CD8-positive, alpha-beta memory T cell (primary cell): ENCODE measurements around the gene POU2AF1. TPM values are rescaled to one million over a fixed set of nuclear protein-coding genes. Genes with fewer than 3 reads are reported as not detected.

Source experiments
- CTCF ChIA-PET: fragments of 350-600 bp; sonication (Branson Sonifier 250); formaldehyde crosslinking; loops from one replicate; lab custom pipeline; 2021; ENCODE audit warnings: antibody characterized with exemption; lab: Charles Lee
- POLR2A ChIA-PET: fragments of 350-600 bp; sonication (Branson Sonifier 250); formaldehyde crosslinking; loops from one replicate; lab custom pipeline; 2021; ENCODE audit warnings: antibody characterized with exemption; lab: Charles Lee
- DNase-seq, 5 donors: peaks; one replicate each; pipeline versions ENCODE4 v3.0.0 to v3.0.0-alpha.2; 2020 to 2022; ENCODE audit warnings: mixed read lengths in 1 of 5
- H3K27ac ChIP-seq: one replicate; pipeline ENCODE4 v1.7.0; 2013; ENCODE audit warnings: low read depth, mild to moderate bottlenecking, low read length, moderate library complexity
- H3K27me3 ChIP-seq: 2 replicates; pipeline ENCODE4 v1.7.0; 2013; ENCODE audit warnings: low read length, mild to moderate bottlenecking; ENCODE audit not compliant: insufficient read depth, poor library complexity, severe bottlenecking
- H3K36me3 ChIP-seq: 2 replicates; pipeline ENCODE4 v1.7.0; 2013; ENCODE audit warnings: mild to moderate bottlenecking, low read length, moderate library complexity; ENCODE audit not compliant: insufficient read depth
- H3K4me1 ChIP-seq: 2 replicates; pipeline ENCODE4 v1.7.0; 2013; ENCODE audit warnings: mild to moderate bottlenecking, low read length, moderate library complexity; ENCODE audit not compliant: insufficient read depth
- H3K4me3 ChIP-seq: 2 replicates; pipeline ENCODE4 v1.7.0; 2013; ENCODE audit warnings: mild to moderate bottlenecking, low read length
- H3K9me3 ChIP-seq: 2 replicates; pipeline ENCODE4 v1.7.0; 2013; ENCODE audit warnings: mild to moderate bottlenecking, low read length
- H3K27ac Mint-ChIP-seq, 8 donors: one replicate each; pipeline ENCODE4 v1.8.0; 2020 to 2021; ENCODE audit warnings: mixed read lengths in 8 of 8, mild to moderate bottlenecking in 6 of 8, inconsistent platforms in 3 of 8, moderate library complexity in 3 of 8
- H3K27me3 Mint-ChIP-seq, 2 donors: one replicate each; pipeline ENCODE4 v1.8.0; 2020 to 2021; ENCODE audit warnings: mixed read lengths in 2 of 2, mild to moderate bottlenecking in 1 of 2, moderate library complexity in 1 of 2
- H3K36me3 Mint-ChIP-seq, 3 donors: one replicate each; pipeline ENCODE4 v1.8.0; 2020 to 2021; ENCODE audit warnings: mixed read lengths in 3 of 3, inconsistent platforms in 1 of 3, mild to moderate bottlenecking in 1 of 3
- H3K4me1 Mint-ChIP-seq, 3 donors: one replicate each; pipeline ENCODE4 v1.8.0; 2020 to 2021; ENCODE audit warnings: mixed read lengths in 3 of 3, inconsistent platforms in 1 of 3, mild to moderate bottlenecking in 1 of 3
- H3K4me3 Mint-ChIP-seq, 7 donors: one replicate each; pipeline ENCODE4 v1.8.0; 2020 to 2021; ENCODE audit warnings: mixed read lengths in 7 of 7, mild to moderate bottlenecking in 6 of 7, moderate library complexity in 4 of 7, inconsistent platforms in 2 of 7
- H3K9me3 Mint-ChIP-seq, 5 donors: one replicate each; pipeline ENCODE4 v1.8.0; 2020 to 2022; ENCODE audit warnings: mixed read lengths in 5 of 5, mild to moderate bottlenecking in 3 of 5, moderate library complexity in 2 of 5, inconsistent platforms in 1 of 5
- polyA plus RNA-seq: library from polyadenylated mRNA; unstranded; fragments of 300-500 nt; fragmentation: Illumina TruSeq; gene quantifications from one replicate; pipeline ENCODE4 v1.2.3, GENCODE V29; 2021
- total RNA-seq, 2 experiments: library from RNA; stranded (reverse); gene quantifications; one replicate each; pipeline ENCODE4 v1.2.3, GENCODE V29; 2021

The POU2AF1 gene
- total and polyA plus RNA-seq, 3 experiments from 2014 or later = 1.5 to 2.3 TPM; not detected in 1

DNA sequence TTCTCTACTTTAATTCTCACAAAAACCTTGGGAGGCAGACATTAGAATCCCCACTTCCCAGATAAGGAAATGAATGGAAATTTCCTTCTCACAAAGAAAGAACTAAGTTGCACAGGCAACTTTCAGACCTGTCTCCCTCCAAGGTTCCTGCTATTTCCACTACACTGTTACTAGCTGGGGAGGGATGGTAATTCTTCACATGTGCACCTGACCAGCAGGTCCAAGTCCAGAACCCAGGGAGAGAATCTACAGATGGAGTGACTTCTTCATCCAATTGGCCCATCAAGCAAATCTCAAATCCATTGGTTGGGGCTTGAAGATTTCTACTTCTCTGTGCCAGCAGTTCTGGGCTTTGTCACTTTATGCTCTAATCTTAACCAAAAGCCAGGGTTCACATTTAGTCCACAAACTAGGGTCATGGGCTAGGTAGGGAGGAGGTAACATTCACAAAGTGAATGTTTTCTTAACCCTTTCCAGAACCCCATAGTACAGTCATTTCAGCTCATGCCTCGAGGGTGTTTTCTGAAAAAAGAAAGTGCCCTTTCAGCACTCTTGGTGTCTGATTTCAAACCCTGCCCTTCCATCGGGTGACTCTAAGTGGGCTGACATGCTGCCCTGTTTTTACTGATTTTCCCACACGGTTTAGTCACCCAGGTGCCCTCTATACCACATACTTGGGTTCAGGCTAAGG lies 2.7 kb downstream of the POU2AF1 start:
- POLR2A ChIA-PET = no interaction called here
- Mint-ChIP-seq H3K4me1 (peaks cover 15 to 22% (median 20%) of the 10 kb centered on the region in 3 donors), H3K36me3 (no peaks in the 10 kb centered on the region), H3K9me3 (peaks cover 0 to 2% (median 0%) of the 10 kb centered on the region in 5 donors), H3K27ac (no peak overlapping the region), H3K27me3 (peaks cover 4 to 7% of the 10 kb centered on the region in 2 donors), H3K4me3 (no peak overlapping the region)
- Histone ChIP-seq H3K27ac (no peak overlapping the region), H3K36me3 (no peaks in the 10 kb centered on the region), H3K4me3 (no peak overlapping the region), H3K9me3 (no peaks in the 10 kb centered on the region), H3K4me1 (peaks cover 18% of the 10 kb centered on the region), H3K27me3 (no peaks in the 10 kb centered on the region)
- CTCF ChIA-PET = interaction anchor here (1.5 kb wide), 1 partner anchor 20 kb away, joined by 4 read pairs; no protein-coding TSS in a partner anchor
- no peak for DNase-seq

- peaks cover 0 to 2% (median 0%) of the 10 kb centered on the region in 3 donors for H3K36me3 Mint-ChIP-seq
- Histone ChIP-seq H3K9me3 (no peaks in the 10 kb centered on the region), H3K27me3 (no peaks in the 10 kb centered on the region), H3K4me3 (no peak overlapping the region), H3K36me3 (no peaks in the 10 kb centered on the region), H3K4me1 (peaks cover 5% of the 10 kb centered on the region), H3K27ac (no peak overlapping the region)
- H3K9me3 Mint-ChIP-seq = no peaks in the 10 kb centered on the region
- no peak for DNase-seq
- no peak overlapping the region for H3K27ac Mint-ChIP-seq
- no peak overlapping the region for H3K4me3 Mint-ChIP-seq
- peaks cover 3 to 5% (median 4%) of the 10 kb centered on the region in 3 donors for H3K4me1 Mint-ChIP-seq
- H3K27me3 Mint-ChIP-seq = peaks cover 2 to 5% of the 10 kb centered on the region in 2 donors
- POLR2A ChIA-PET = no interaction called here
- CTCF ChIA-PET = no interaction called here
These were observed 5.5 kb downstream of the POU2AF1 start for GRCh38 chr11:111373590-111373989.

- Histone ChIP-seq H3K9me3 (no peaks in the 10 kb centered on the region), H3K36me3 (no peaks in the 10 kb centered on the region), H3K4me1 (no peaks in the 10 kb centered on the region), H3K4me3 (no peak overlapping the region), H3K27ac (no peak overlapping the region), H3K27me3 (no peaks in the 10 kb centered on the region)
- Mint-ChIP-seq H3K4me3 (no peak overlapping the region), H3K36me3 (peaks cover 0 to 2% (median 0%) of the 10 kb centered on the region in 3 donors), H3K4me1 (no peaks in the 10 kb centered on the region), H3K27me3 (peaks cover 2 to 5% of the 10 kb centered on the region in 2 donors), H3K27ac (no peak overlapping the region), H3K9me3 (no peaks in the 10 kb centered on the region)
- POLR2A ChIA-PET = no interaction called here
- CTCF ChIA-PET = no interaction called here
- DNase-seq = no peak
These were observed 6.5 kb downstream of the POU2AF1 start for GRCh38 chr11:111372538-111372937.

DNA sequence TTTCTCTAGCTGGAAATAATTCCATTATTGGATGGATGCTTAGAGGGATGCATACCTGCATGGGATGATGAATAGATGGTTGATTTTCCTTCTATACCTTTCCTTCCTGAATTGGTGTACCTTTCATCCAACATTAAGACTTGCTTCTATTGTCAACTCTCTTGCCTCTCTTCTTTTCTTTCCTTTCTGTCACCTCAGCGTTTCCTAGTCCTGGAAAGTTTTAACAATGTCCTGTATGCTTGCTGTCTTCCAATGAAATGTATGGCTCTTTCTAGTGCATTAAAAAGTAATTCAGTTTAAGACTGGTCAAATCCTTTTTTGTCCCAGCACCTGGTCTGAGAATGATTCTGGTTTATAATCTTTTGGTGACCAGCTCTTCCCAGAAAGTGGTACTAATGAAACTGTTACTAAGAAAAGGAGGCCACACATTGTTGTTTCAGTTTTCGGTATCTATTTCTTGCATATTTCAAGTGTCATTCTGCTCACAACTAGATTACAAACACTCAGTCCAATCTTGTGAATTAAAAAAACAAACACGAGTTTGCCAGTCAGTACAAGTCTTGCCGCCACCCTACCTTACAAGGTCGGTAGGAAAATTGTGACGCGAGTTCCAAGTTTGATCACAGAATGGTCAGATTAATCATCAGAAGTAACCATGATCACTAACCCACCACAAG lies 8.0 kb downstream of the POU2AF1 start:
- peaks cover 0 to 2% (median 0%) of the 10 kb centered on the region in 3 donors for H3K36me3 Mint-ChIP-seq
- H3K27me3 Mint-ChIP-seq = peaks cover 4 to 5% of the 10 kb centered on the region in 2 donors
- ChIA-PET CTCF (no interaction called here), POLR2A (no interaction called here)
- Histone ChIP-seq H3K9me3 (no peaks in the 10 kb centered on the region), H3K4me1 (no peaks in the 10 kb centered on the region), H3K27ac (no peak overlapping the region), H3K4me3 (no peak overlapping the region), H3K36me3 (no peaks in the 10 kb centered on the region), H3K27me3 (no peaks in the 10 kb centered on the region)
- no peak overlapping the region for H3K4me3 Mint-ChIP-seq
- no peak overlapping the region for H3K27ac Mint-ChIP-seq
- DNase-seq = no peak
- no peaks in the 10 kb centered on the region for H3K4me1 Mint-ChIP-seq
- no peaks in the 10 kb centered on the region for H3K9me3 Mint-ChIP-seq

- Mint-ChIP-seq H3K36me3 (peaks cover 0 to 2% (median 0%) of the 10 kb centered on the region in 3 donors), H3K9me3 (no peaks in the 10 kb centered on the region), H3K27ac (no peak overlapping the region), H3K27me3 (peaks cover 4 to 5% of the 10 kb centered on the region in 2 donors), H3K4me1 (no peaks in the 10 kb centered on the region), H3K4me3 (no peak overlapping the region)
- no peak overlapping the region for H3K27ac ChIP-seq
- H3K4me1 ChIP-seq = no peaks in the 10 kb centered on the region
- POLR2A ChIA-PET = no interaction called here
- H3K4me3 ChIP-seq = no peak overlapping the region
- CTCF ChIA-PET = no interaction called here
- no peaks in the 10 kb centered on the region for H3K27me3 ChIP-seq
- DNase-seq = no peak
- no peaks in the 10 kb centered on the region for H3K36me3 ChIP-seq
- no peaks in the 10 kb centered on the region for H3K9me3 ChIP-seq
These were observed 8.7 kb downstream of the POU2AF1 start for GRCh38 chr11:111370270-111370901.

DNA sequence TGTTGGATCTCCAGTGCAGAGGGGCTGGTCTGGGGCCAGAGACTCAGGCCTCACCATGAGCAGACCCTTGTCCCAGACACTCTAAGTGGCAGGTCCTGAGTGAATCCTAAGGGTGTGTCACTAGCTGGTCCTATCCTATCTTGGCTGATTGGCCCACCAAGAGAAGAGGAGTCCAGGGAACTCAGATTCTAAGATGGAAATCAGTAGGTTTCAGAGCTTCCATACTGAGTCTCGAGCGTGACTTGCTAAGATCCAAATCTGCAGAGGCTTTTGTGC lies 10.9 kb downstream of the POU2AF1 start:
- Mint-ChIP-seq H3K4me1 (no peaks in the 10 kb centered on the region), H3K9me3 (no peaks in the 10 kb centered on the region), H3K4me3 (no peak overlapping the region), H3K36me3 (peaks cover 0 to 2% (median 0%) of the 10 kb centered on the region in 3 donors), H3K27me3 (peaks cover 5 to 6% of the 10 kb centered on the region in 2 donors), H3K27ac (no peak overlapping the region)
- POLR2A ChIA-PET = no interaction called here
- Histone ChIP-seq H3K27me3 (no peaks in the 10 kb centered on the region), H3K27ac (no peak overlapping the region), H3K4me1 (no peaks in the 10 kb centered on the region), H3K4me3 (no peak overlapping the region), H3K36me3 (no peaks in the 10 kb centered on the region), H3K9me3 (no peaks in the 10 kb centered on the region)
- no peak for DNase-seq
- CTCF ChIA-PET = no interaction called here

DNA sequence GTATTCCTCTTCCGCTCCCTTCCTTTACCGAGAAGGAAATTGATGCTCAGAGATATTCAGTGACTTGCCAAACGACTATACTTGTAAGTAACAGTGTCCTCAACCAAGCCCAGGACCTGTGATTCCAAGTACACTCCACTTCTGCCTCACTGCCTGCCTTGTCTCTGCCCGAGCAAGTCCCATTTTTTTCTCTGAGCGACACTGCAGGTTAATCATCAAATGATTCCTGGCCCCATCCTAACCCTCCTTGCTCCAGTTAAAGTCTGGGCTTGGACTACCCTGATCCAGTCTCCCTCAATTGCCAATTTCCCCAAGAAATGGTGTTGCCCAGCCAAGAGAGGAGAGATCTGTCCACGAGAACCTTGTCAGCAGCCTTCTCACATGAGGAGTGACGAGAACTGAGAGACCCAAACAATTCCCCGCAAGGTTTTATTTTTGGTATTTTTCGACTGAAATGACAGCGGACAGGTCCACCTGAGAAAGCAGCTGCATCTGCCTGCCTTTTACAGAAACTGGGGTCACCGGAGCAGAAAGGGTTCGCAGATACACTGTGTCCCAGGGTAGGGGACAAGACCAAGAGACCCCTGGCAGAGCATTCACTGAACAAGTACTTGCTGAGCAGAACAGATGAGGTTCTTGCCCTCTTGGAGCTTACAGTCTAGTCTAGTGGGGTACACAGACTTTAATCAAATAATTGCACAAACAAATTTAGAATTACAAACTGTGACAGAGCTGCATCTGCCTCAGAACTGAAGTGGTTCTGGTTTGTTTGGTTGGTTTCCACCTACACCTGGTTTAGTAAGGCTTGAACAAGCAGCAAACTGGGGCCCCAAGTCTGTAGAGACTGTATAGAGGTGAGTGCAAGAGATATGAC lies 11.4 kb downstream of the POU2AF1 start:
- Mint-ChIP-seq H3K27me3 (peaks cover 5 to 6% of the 10 kb centered on the region in 2 donors), H3K27ac (no peak overlapping the region), H3K4me1 (no peaks in the 10 kb centered on the region), H3K4me3 (no peak overlapping the region), H3K9me3 (no peaks in the 10 kb centered on the region), H3K36me3 (peaks cover 0 to 2% (median 0%) of the 10 kb centered on the region in 3 donors)
- Histone ChIP-seq H3K27me3 (no peaks in the 10 kb centered on the region), H3K4me1 (no peaks in the 10 kb centered on the region), H3K36me3 (no peaks in the 10 kb centered on the region), H3K9me3 (no peaks in the 10 kb centered on the region), H3K4me3 (no peak overlapping the region), H3K27ac (no peak overlapping the region)
- POLR2A ChIA-PET = no interaction called here
- CTCF ChIA-PET = no interaction called here
- DNase-seq = no peak
